ENCODE results near the gene CHST15.

The CHST15 gene

GRCh38 chr10:124017729-124018128 is 75.7 kb downstream of the CHST15 start:
- Histone ChIP-seq H3K4me3 (replicated peaks; ENCODE audit: low read depth, low read length) (no peak overlapping the region), H3K36me3 (ENCODE audit: control insufficient read depth, insufficient read depth, low read length) (no peaks in the 10 kb centered on the region), H3K27me3 (replicated peaks; ENCODE audit: control insufficient read depth, insufficient read depth, low read length) (peaks cover 2% of the 10 kb centered on the region)
- no peak for DNase-seq (ENCODE audit: extremely low read depth, insufficient read length)
- TF ChIP-seq CTCF (IDR thresholded peaks at IDR 0.05; ENCODE audit: insufficient read depth, low read length, poor library complexity, severe bottlenecking) = no peak

- no peak for TF ChIP-seq CTCF (IDR thresholded peaks at IDR 0.05; ENCODE audit: insufficient read depth, low read length, poor library complexity, severe bottlenecking)
- no peak overlapping the region for H3K4me3 ChIP-seq (replicated peaks; ENCODE audit: low read depth, low read length)
- H3K36me3 ChIP-seq (ENCODE audit: control insufficient read depth, insufficient read depth, low read length) = no peaks in the 10 kb centered on the region
- peaks cover 2% of the 10 kb centered on the region for H3K27me3 ChIP-seq (replicated peaks; ENCODE audit: control insufficient read depth, insufficient read depth, low read length)
- DNase-seq (ENCODE audit: extremely low read depth, insufficient read length) = no peak
Observed at GRCh38 chr10:124016804-124017375, 76.5 kb downstream of the CHST15 start.

- no peak for TF ChIP-seq CTCF (IDR thresholded peaks at IDR 0.05; ENCODE audit: insufficient read depth, low read length, poor library complexity, severe bottlenecking)
- Histone ChIP-seq H3K27me3 (replicated peaks; ENCODE audit: control insufficient read depth, insufficient read depth, low read length) (peaks cover 2% of the 10 kb centered on the region), H3K4me3 (replicated peaks; ENCODE audit: low read depth, low read length) (no peak overlapping the region), H3K36me3 (ENCODE audit: control insufficient read depth, insufficient read depth, low read length) (no peaks in the 10 kb centered on the region)
- DNase-seq (ENCODE audit: extremely low read depth, insufficient read length) = no peak
Observed at GRCh38 chr10:124015991-124016390, 77.4 kb downstream of the CHST15 start.

GRCh38 chr10:124014416-124015154 is 78.8 kb downstream of the CHST15 start:
- TF ChIP-seq CTCF (IDR thresholded peaks at IDR 0.05; ENCODE audit: insufficient read depth, low read length, poor library complexity, severe bottlenecking) = no peak
- H3K36me3 ChIP-seq (ENCODE audit: control insufficient read depth, insufficient read depth, low read length) = no peaks in the 10 kb centered on the region
- peaks cover 2% of the 10 kb centered on the region for H3K27me3 ChIP-seq (replicated peaks; ENCODE audit: control insufficient read depth, insufficient read depth, low read length)
- no peak overlapping the region for H3K4me3 ChIP-seq (replicated peaks; ENCODE audit: low read depth, low read length)
- DNase-seq (ENCODE audit: extremely low read depth, insufficient read length) = no peak

GRCh38 chr10:124013916-124014315 is 79.5 kb downstream of the CHST15 start:
- Histone ChIP-seq H3K36me3 (ENCODE audit: control insufficient read depth, insufficient read depth, low read length) (no peaks in the 10 kb centered on the region), H3K27me3 (replicated peaks; ENCODE audit: control insufficient read depth, insufficient read depth, low read length) (peaks cover 2% of the 10 kb centered on the region), H3K4me3 (replicated peaks; ENCODE audit: low read depth, low read length) (no peak overlapping the region)
- TF ChIP-seq CTCF (IDR thresholded peaks at IDR 0.05; ENCODE audit: insufficient read depth, low read length, poor library complexity, severe bottlenecking) = no peak
- no peak for DNase-seq (ENCODE audit: extremely low read depth, insufficient read length)
